Keratinocyte (primary cell): ENCODE measurements around the gene PGAM2. TPM values are rescaled to one million over a fixed set of nuclear protein-coding genes. Genes with fewer than 3 reads are reported as not detected.

Experiments
- DNase-seq: peaks from one replicate; pipeline ENCODE4 v3.0.0-alpha.2; 2011; ENCODE audit warnings: low read depth, missing footprints, low spot score
- FAIRE-seq: peaks from 2 replicates; lab custom pipeline; 2011; peaks lifted over from hg19 to GRCh38; lab: Jason Lieb, UNC
- H2AFZ ChIP-seq: 2 replicates; pipeline ENCODE4 v1.6.0; 2012; ENCODE audit warnings: low read length, control low read depth, inconsistent platforms; ENCODE audit not compliant: control insufficient read depth
- H3K27ac ChIP-seq: 2 replicates; pipeline ENCODE4 v1.5.1; 2011; ENCODE audit warnings: low read length; ENCODE audit not compliant: control insufficient read depth, insufficient read depth
- H3K27me3 ChIP-seq: 3 replicates; pipeline ENCODE4 v1.6.0; 2011; ENCODE audit warnings: low read length; ENCODE audit not compliant: control insufficient read depth, insufficient read depth; ENCODE audit errors: extremely low read depth
- H3K36me3 ChIP-seq, 2 experiments: 2 replicates in 1 of 2; 3 replicates in 1 of 2; pipeline ENCODE4 v1.5.1; 2011; ENCODE audit warnings: low read length in 2 of 2, mild to moderate bottlenecking in 1 of 2; ENCODE audit not compliant: control insufficient read depth in 2 of 2, insufficient read depth in 2 of 2; ENCODE audit errors: extremely low read depth in 1 of 2
- H3K4me1 ChIP-seq: 3 replicates; pipeline ENCODE4 v1.5.1; 2011; ENCODE audit warnings: low read length; ENCODE audit not compliant: control insufficient read depth, insufficient read depth; ENCODE audit errors: extremely low read depth
- H3K4me2 ChIP-seq: 3 replicates; pipeline ENCODE4 v1.6.0; 2011; ENCODE audit warnings: low read depth, low read length; ENCODE audit not compliant: control insufficient read depth, insufficient read depth; ENCODE audit errors: extremely low read depth
- H3K4me3 ChIP-seq, 3 experiments: fragments of 200-600 bp in 1 of 3; sonication (generic) in 1 of 3; 2 replicates in 2 of 3; 3 replicates in 1 of 3; pipeline ENCODE4 v1.5.1; 2011 to 2016; ENCODE audit warnings: low read length in 3 of 3, mild to moderate bottlenecking in 3 of 3, control low read depth in 2 of 3, inconsistent platforms in 1 of 3, low read depth in 1 of 3, mixed read lengths in 1 of 3, mixed run types in 1 of 3, moderate library complexity in 1 of 3; ENCODE audit not compliant: control insufficient read depth in 2 of 3, insufficient read depth in 2 of 3; ENCODE audit errors: extremely low read depth in 1 of 3
- H3K79me2 ChIP-seq: 2 replicates; pipeline ENCODE4 v1.6.0; 2012; ENCODE audit warnings: low read length; ENCODE audit not compliant: control insufficient read depth, insufficient read depth
- H3K9ac ChIP-seq: 3 replicates; pipeline ENCODE4 v1.6.0; 2011; ENCODE audit warnings: low read length; ENCODE audit not compliant: control insufficient read depth, insufficient read depth; ENCODE audit errors: extremely low read depth
- H3K9me1 ChIP-seq: 3 replicates; pipeline ENCODE4 v1.6.0; 2011; ENCODE audit warnings: low read length; ENCODE audit not compliant: control insufficient read depth, insufficient read depth; ENCODE audit errors: extremely low read depth
- H3K9me3 ChIP-seq: 2 replicates; pipeline ENCODE4 v1.5.1; 2012; ENCODE audit warnings: low read depth, low read length; ENCODE audit not compliant: control insufficient read depth
- H4K20me1 ChIP-seq: 3 replicates; pipeline ENCODE4 v1.6.0; 2011; ENCODE audit warnings: low read length; ENCODE audit not compliant: control insufficient read depth, insufficient read depth; ENCODE audit errors: extremely low read depth
- CTCF ChIP-seq, 3 experiments: IDR thresholded peaks in 1 of 3; conservative IDR thresholded peaks in 1 of 3; optimal IDR thresholded peaks in 1 of 3; 2 replicates in 2 of 3; 3 replicates in 1 of 3; pipeline versions ENCODE3 to v1.5.1; 2011; ENCODE audit warnings: low read length in 3 of 3, mild to moderate bottlenecking in 3 of 3, moderate library complexity in 2 of 3, control low read depth in 1 of 3, inconsistent platforms in 1 of 3; ENCODE audit not compliant: insufficient read depth in 2 of 3; ENCODE audit errors: extremely low read depth in 1 of 3
- EZH2 ChIP-seq: IDR thresholded peaks from one replicate; pipeline ENCODE4 v1.6.1; 2012; ENCODE audit warnings: inconsistent platforms, mild to moderate bottlenecking, low read length, moderate library complexity
- dilution Hi-C: fragments of 300-500 bp; cut with MboI; formaldehyde crosslinking; loops from one replicate; pipeline ENCODE4 v1.7.0; 2020; ENCODE audit warnings: low sequenced_read_pairs; ENCODE audit not compliant: extremely low pct_ligation_motif_present
- polyA plus RNA-seq, 5 experiments: library from polyadenylated mRNA; depleted of rRNA in 3 of 5; stranded (reverse) in 3 of 5; stranded (forward) in 1 of 5; unstranded in 1 of 5; fragments of >200 nt; gene quantifications; 1 replicate in 1 of 5; 2 replicates in 3 of 5; 3 replicates in 1 of 5; pipeline versions ENCODE4 v1.2.1 to v1.2.3, GENCODE V29; 2011 to 2012; ENCODE audit warnings: missing spikeins in 2 of 5, low read depth in 1 of 5, low replicate concordance in 1 of 5

The PGAM2 gene
- polyA plus RNA-seq, 1 donor (not counting 4 experiments of a cell fraction or from before 2014, with no cell fraction given): not detected

GRCh38 chr7:44103923-44104859 is 38.8 kb upstream of the PGAM2 start, which contains the start of gene AEBP1:
AEBP1 (plus strand) TSS chr7:44104345; CDS start chr7:44104666, 321 bp downstream.
- Histone ChIP-seq H3K36me3 (no peaks in the 10 kb centered on the region), H3K9me3 (no peaks in the 10 kb centered on the region), H4K20me1 (no peaks in the 10 kb centered on the region), H3K4me2 (no peak within 1 kb of the TSS), H3K9ac (no peak within 1 kb of the TSS), H2AFZ (no peak within 1 kb of the TSS), H3K4me3 (no peak within 1 kb of the TSS), H3K79me2 (no peaks in the 10 kb centered on the region), H3K27ac (no peak within 1 kb of the TSS), H3K4me1 (peaks cover 25% of the 10 kb centered on the region), H3K27me3 (peaks cover 11% of the 10 kb centered on the region), H3K9me1 (no peaks in the 10 kb centered on the region)
- no peak for TF ChIP-seq EZH2
- no peak for TF ChIP-seq CTCF (optimal IDR thresholded peaks at IDR 0.05 in 1 of 3, IDR thresholded peaks at IDR 0.05 in 1 of 3, conservative IDR thresholded peaks at IDR 0.05 in 1 of 3; ENCODE audit: extremely low read depth in 1 of 3, insufficient read depth in 2 of 3, low read length in 3 of 3)
- FAIRE-seq (no peak), DNase-seq (no peak)
- dilution Hi-C loops: no loop called here

GRCh38 chr7:44103566-44103922 is 38.2 kb upstream of the PGAM2 start:
- no peak for FAIRE-seq
- dilution Hi-C loops: no loop called here
- Histone ChIP-seq H3K9me3 (no peaks in the 10 kb centered on the region), H3K4me1 (peaks cover 25% of the 10 kb centered on the region), H3K36me3 (no peaks in the 10 kb centered on the region), H3K9me1 (no peaks in the 10 kb centered on the region), H3K27ac (no peak overlapping the region), H3K9ac (no peak overlapping the region), H2AFZ (no peak overlapping the region), H3K27me3 (peaks cover 11% of the 10 kb centered on the region), H3K4me3 (no peak overlapping the region), H3K79me2 (no peaks in the 10 kb centered on the region), H3K4me2 (no peak overlapping the region), H4K20me1 (no peaks in the 10 kb centered on the region)
- no peak for DNase-seq
- TF ChIP-seq EZH2 (no peak), CTCF (optimal IDR thresholded peaks at IDR 0.05 in 1 of 3, IDR thresholded peaks at IDR 0.05 in 1 of 3, conservative IDR thresholded peaks at IDR 0.05 in 1 of 3; ENCODE audit: extremely low read depth in 1 of 3, insufficient read depth in 2 of 3, low read length in 3 of 3) (no peak)
